AG09309 (cell line): ENCODE data around the gene CNIH3.

Experiments
- DNase-seq: peaks from one replicate; pipeline ENCODE4 v3.0.0-alpha.2; 2010; ENCODE audit warnings: low read depth
- H3K4me3 ChIP-seq: 2 replicates; pipeline ENCODE4 v1.5.1; 2011; ENCODE audit warnings: mild to moderate bottlenecking, low read depth, low read length, moderate library complexity; ENCODE audit not compliant: control insufficient read depth
- CTCF ChIP-seq: IDR thresholded peaks from 2 replicates; pipeline ENCODE4 v1.5.1; 2011; ENCODE audit warnings: mild to moderate bottlenecking, low read depth, low read length, inconsistent platforms; ENCODE audit not compliant: insufficient read depth, control insufficient read depth; ENCODE audit errors: missing control alignments

Gene CNIH3

GRCh38 chr1:224734261-224734935, 118.3 kb downstream of the CNIH3 start:
- no peak overlapping the region for H3K4me3 ChIP-seq
- no peak for DNase-seq
- TF ChIP-seq CTCF: no peak

GRCh38 chr1:224735159-224735558, 119.0 kb downstream of the CNIH3 start:
- DNase-seq: no peak
- TF ChIP-seq CTCF: no peak
- no peak overlapping the region for H3K4me3 ChIP-seq

GRCh38 chr1:224736619-224737352, 120.7 kb downstream of the CNIH3 start:
- no peak for TF ChIP-seq CTCF
- H3K4me3 ChIP-seq: no peak overlapping the region
- DNase-seq: no peak

DNA sequence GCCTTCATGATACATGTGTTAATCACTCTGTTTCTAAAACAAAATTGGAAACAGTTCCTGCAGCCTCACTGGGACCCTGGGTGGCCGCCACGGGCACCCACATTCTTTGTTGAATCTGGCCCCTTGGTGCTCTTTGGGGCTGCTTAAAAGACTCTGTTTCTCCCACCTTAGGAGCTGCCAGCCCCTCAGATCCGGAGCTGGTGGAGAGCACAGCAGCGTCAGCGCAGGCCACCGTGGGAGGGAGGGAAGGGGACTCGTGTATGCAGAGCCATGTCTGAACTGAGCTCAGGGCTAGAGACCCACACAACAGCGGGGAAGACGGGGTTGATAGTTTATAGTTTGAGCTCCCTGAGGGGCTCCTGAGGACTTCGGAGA, 121.2 kb downstream of the CNIH3 start:
- no peak overlapping the region for H3K4me3 ChIP-seq
- no peak for DNase-seq
- no peak for TF ChIP-seq CTCF

GRCh38 chr1:224739303-224739996, 123.3 kb downstream of the CNIH3 start:
- H3K4me3 ChIP-seq: no peak overlapping the region
- TF ChIP-seq CTCF: no peak
- DNase-seq: no peak

- no peak for DNase-seq
- H3K4me3 ChIP-seq: no peak overlapping the region
These were observed 124.0 kb downstream of the CNIH3 start for GRCh38 chr1:224739997-224740684.

More at GRCh38 chr1:224739997-224740684, 124.0 kb downstream of the CNIH3 start:
- no peak for TF ChIP-seq CTCF
